Thyroid gland (tissue), 4 donors: Measurements from ENCODE around the gene ADAMTSL2.

ENCODE experiments used
- CTCF ChIP-seq, 6 experiments: fragments of 200-600 bp in 3 of 6; fragments of 450-650 bp in 3 of 6; sonication (generic) in 3 of 6; IDR thresholded peaks; one replicate each; pipeline ENCODE4 v1.5.1; 2016 to 2019; ENCODE audit warnings: antibody characterized with exemption in 6 of 6, mild to moderate bottlenecking in 2 of 6, inconsistent platforms in 1 of 6, moderate library complexity in 1 of 6
- POLR2A ChIP-seq, 2 donors: fragments of 450-650 bp; IDR thresholded peaks; one replicate each; pipeline ENCODE4 v1.6.1; 2017; ENCODE audit warnings: antibody characterized with exemption in 2 of 2, mild to moderate bottlenecking in 2 of 2, moderate library complexity in 1 of 2

GRCh38 chr9:133576031-133576874 is 41.7 kb downstream of the ADAMTSL2 start:
- TF ChIP-seq POLR2A (IDR thresholded peaks at IDR 0.05) = no peak
- no peak for TF ChIP-seq CTCF (IDR thresholded peaks at IDR 0.05)
